Activated CD8-positive, alpha-beta memory T cell treated with anti-CD3 and anti-CD28 coated beads, Interleukin-2, amount 50 U/mL, for 4 hours (primary cell): ENCODE data around the gene ACSS2.
A peak's percentile ranks its signal among the peaks of the same experiment; 100 is the strongest.

Source experiments
- DNase-seq: peaks from one replicate; pipeline ENCODE4 v3.0.0-alpha.2; 2020

The ACSS2 gene

DNA sequence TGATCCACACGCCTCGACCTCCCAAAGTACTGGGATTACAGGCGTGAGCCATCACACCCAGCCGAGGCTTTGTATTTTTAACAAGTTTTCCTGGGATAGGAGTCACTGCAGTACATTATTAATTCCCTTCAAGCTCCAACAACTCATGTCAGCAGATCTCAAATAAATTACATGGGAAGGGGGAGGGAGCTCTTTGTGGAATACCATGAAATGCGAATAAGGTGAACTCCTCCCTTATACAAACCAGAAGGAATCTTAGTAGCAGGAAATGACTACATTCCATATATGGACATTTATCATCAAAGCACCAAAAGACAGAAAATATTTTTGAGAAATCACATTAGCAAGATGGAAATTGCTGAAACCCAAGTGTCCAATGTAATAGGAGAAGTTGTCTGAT is 76.3 kb downstream of the ACSS2 start:
- DNase-seq = no peak

DNA sequence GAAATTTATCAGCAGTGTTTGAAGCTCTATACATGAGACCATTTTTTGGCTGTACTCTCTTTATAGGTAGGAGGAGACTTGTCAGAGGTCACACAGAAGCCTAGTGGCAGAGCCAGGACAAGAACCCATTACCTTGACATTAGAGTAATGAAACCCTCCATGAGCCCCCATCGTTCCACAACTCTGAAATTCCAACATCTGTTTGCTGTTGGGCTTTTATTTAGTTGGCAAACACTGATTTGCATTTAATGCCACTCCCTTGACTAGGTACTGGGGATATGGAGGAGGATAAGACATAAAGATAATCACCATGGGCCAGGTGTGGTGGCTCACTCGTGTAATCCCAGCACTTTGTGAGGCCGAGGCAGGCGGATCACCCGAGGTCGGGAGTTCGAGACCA is 77.5 kb downstream of the ACSS2 start:
- DNase-seq = no peak

DNA sequence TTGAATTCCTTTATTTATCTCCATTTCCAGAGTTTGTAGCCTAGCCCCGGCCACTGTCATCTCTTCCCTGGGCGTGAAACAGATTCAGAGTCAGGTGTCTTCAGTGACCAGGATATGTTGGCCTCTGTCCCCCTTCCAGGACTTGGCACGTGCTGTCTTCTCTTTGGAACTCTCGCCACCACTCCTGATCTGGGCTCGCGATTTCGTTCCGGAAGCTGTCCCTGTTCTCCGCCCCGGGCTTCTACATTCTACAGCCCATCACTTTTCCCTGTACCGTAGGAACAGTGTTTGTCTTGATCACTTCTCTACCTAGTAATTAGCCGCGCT is 78.5 kb downstream of the ACSS2 start:
- no peak for DNase-seq

DNA sequence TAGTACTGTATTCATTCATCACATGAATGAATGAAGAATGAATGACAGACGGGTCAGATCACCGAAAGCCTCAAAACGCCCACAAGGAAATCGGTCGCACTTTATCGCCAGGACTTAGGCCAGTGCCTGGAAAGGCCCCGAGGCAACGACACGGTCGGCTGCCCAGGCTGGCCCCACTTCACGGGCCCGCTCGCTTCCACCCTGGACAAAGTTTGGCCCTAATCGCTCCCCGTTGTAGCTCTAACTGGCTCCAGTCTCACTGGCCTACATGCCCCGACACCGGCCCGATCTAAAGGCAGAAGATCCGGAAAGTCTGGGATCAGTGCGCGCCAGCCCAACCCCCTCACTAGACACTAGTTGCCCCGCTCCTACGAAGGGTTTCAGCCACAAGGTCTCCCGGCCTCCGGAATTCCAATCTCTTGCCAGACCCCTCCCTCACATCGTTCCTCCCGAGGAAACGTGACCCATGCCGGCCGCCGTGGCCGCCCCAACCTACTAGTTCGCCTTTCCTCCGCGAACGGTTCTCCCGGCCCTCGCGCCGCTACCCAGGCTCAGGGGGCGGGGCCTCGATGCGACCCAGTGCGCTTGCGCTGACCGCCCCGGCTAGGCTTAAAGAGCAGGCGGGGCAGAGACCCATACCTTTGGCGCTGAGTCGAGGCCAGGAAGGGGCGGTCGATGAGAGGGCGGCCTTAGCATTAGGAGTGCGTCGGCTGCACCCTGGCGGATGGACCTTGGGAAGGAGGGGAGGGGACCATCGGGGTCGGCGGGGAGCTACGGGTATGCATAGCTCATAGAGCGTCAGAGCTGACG is 79.0 kb downstream of the ACSS2 start, which contains the start of the genes GSS and MYH7B:
Gene GSS (minus strand): TSS at position 576 of the 810 bp plus-strand sequence. CDS start 3,954 bp downstream, outside the sequence.
Gene MYH7B (plus strand): TSS at position 638 of the 810 bp plus-strand sequence. CDS start 22,138 bp downstream, outside the sequence.
- peak; percentile 97 for DNase-seq

DNA sequence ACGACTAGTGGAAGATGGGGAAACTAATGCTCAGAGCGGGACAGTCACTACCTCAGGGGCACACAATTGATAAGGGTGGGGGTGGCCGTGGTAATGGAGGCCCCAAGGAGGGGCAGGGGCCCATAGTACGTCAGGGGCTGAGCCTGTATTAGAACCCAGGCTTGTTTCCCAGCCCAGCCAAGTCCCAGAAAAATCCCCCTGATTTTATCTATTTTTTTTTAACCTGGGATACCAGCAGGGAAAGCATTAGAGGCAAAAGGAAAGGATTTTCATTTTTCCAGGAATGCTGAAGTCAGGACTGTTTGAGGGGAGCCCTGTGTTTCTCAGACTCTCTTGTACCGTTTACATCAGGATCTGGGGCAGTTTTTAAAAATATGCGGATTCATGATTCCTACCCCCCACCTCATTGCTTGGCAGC is 79.6 kb downstream of the ACSS2 start:
- DNase-seq = no peak

DNA sequence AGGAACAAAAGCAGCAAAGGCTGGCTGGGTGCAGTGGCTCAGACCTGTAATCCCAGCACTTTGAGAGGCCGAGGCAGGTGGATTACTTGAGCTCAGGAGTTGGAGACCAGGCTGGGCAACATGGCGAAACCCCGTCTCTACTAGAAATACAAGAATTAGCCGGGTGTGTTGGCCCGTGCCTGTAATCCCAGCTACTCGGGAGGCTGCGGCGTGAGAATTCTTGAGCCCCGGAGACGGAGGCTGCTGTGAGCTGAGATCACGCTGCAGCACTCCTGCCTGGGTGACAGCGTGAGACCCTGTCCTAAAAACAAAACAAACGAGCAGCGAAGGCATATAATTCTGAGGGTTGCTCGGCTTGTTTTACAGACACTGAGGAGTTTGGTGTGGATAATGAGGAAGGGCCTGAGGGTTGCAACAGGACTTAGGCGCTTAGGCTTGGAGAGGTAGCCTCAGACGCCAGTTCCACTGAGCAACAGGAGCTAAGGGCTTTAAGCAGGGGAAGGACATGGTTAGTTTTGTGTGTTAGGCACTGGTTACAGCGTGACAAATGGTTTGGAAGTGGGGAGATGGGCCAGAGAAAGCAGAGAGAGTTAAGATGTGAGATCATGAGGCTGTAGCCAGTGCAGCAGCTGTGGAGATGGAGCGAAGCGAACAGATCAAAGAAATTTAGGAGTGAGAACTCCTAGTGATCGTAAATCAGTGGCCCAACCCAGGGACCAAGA is 80.5 kb downstream of the ACSS2 start:
- DNase-seq = no peak

DNA sequence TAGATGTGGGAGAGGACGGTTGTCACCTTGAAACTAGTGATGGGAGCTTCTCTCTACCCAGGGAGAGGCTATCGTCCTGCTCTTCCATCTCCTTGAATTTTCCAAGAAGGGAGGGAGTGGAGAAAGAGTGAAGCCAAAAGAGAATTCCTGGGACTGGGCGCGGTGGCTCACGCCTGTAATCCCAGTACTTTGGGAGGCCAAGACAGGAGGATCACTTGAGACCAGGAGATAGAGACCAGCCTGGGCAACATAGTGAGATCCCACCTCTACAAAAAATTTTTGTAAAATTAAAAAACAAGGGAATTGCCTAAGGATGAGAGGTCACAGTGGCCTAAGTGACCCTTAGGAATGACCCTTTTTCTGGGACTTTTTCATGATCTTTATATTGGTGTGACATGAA is 88.1 kb downstream of the ACSS2 start:
- no peak for DNase-seq

DNA sequence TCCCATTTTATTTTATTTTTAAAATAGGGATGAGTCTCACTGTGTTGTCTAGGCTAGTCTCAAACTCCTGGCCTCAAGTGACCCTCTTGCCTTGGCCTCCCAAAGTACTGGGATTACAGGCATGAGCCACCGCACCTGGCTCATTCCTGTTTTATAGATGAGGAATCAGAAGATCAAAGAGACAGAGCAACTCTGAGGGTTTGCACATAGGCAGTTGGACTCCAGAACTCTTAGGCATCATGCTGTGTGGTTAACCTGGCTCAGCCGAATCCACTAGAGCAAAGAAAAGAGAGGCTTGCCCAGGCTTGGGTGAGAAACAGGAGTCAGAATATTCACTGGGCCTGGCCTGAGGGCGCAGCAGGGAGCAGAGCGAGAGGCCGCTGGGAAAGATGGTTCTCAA is 88.6 kb downstream of the ACSS2 start:
- DNase-seq = no peak

DNA sequence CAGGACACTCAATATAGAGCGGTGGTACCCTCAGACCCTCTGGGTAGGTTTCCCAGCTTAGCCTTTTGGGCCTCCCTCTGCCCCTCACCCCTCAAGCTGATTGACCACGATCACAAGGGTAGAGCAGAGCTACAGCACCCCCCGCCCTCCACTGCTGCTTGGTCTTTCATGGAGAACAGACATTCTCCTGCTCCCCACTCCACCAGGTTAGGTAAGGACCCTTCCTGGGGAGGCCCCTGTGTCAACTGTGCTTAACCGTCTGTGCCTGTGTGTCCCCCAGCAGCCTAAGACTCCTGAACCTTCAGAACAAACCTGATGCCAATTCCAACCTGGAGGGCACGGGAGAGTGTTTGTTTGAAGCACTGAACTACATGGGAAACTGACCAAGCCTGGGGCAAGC is 91.0 kb downstream of the ACSS2 start:
- DNase-seq = no peak

DNA sequence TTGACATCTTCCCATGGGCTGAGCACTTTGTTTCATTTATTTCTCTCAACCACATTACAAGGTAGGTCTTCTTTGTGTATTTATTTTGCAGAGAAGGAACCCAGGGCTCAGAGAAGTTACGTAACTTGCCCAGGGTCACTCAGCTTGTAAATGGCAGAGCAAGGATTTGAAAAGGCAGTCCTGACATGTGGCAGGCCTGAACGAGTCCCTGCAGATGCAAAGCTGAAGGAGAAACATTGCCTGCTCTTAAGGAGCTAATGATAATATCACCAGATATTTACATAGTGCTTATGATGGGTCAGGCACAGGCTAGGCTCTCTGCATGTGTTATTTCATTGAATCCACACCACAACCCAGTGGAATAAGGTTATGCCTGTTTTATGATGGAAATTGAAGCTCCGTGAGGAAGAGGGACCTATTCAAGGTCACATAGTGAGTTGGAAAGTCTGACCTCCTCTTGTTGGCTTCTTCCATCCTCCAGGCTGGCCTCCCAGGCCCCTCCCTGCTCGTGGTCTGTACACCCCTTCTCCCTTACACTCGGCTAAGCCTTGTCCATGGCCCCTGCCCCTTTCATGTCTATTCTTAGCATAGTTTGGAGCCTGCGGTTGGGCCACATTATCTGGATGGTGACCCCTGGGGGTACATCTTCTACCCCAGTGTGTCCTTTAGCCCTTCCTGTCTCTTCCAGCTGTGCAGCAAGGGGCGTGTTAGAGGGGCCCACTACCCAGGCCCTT is 91.8 kb downstream of the ACSS2 start:
- DNase-seq = no peak

DNA sequence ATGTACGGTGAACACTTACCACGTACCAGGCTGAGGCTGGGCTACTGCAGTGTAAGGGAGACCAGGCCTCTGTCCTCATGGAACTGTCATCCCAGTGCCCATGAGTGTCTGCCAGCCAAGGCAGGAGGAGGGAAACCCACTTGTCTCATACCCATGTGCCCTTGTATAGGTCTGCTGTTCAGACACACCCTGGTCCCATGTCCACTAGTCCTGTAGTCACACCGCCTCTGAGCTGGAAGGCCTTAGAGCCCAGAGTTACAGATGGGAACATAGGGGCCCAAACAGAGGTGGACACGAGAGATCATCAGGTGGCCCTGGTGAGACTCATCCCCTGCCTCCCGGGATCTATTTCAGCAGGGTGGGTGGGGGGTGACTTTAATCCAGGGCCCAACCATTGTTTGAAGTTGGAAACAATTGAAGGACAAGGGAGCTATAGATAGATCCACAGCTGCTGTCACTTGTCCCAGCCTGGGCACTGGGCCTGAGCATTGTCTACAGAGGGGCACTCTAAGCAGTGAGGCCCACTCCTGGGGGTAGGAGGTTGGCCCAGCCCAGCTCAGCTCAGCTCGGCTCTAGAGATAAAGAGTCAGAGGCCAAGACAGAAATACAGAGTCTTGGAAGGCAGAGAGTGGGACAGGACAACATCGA is 93.9 kb downstream of the ACSS2 start:
- DNase-seq = no peak

DNA sequence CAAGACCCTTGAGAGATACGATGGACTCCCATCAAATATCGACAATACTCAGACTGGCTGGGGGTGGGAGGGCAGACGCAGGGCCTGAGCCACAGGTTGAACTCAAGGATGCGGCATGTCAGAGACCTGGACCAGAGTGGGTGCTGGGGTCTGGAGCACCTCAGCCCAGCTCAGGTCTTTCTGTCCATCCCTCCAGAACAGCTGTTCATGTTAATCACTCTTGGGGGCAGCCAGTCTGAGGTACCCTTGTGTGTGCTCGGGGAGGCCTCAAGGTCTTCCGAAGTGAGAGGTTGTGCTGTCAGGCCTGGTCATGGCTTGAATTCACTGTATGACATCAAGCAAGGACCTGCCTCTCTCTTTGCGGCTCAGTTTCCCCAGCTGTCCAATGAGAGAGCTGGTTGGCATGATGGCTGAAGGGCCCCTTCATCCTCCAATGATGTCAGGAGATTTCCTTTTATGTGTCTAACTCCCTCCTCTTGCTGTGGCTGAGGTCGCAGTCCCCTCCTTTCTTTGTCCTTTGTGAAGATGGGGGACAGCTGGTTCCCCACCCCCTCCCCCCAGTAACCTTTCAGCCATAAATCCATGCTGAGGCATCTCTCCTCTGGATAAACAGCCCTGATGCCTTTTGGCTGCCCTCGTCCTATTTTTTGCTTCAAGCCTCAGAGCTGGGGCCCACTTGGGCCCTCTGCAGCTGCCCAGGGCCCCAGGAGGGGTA is 94.6 kb downstream of the ACSS2 start:
- no peak for DNase-seq

DNA sequence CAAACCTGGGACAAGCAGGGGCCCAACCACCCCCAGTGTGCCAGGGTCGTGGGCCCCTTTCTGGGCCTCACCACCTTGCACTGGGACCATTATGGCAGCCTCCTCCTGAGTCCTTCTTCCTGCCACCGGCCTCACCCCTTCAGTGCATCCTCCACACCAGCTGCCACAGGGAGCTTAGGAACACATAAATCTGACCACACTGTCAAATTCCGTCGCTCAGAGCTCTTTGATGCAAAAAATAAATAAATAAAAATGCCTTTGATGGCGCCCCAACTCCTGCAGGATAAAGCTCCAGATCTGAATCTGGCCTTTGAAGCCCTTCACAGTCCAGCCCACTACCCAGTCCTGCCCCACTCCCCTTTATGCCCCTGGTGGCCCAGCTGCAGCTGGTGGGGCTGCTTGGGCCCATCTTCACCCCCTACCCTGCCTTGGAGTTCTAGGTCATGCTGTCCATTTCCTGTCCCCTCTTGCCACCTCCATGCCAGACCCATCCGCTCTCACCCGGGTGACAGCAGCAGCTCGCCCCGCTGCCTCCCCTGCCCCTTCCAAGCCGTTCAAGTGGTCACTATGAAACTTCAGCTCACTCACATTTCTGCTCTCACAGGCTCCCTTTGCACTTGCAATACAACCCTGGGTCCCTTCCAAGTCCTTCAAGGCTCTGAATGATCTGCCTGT is 95.3 kb downstream of the ACSS2 start:
- DNase-seq = no peak

DNA sequence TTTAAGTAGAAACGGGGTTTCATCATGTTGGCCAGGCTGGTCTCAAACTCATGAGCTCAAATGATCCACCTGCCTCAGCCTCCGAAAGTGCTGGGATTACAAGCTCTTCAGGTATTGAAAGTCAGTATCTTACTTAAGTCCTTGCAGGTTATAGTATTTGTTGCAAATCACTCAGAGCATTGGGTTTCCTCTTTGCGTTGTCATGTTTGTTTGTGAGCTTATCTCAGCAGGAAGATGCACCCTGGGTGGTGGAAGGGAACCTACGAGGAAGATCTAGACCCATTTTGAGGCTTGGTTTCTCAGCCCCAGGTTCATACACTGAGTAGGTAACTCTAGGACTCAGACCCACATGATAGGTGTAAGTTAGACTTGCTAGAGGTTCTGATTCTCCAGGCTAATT is 97.8 kb downstream of the ACSS2 start:
- no peak for DNase-seq

DNA sequence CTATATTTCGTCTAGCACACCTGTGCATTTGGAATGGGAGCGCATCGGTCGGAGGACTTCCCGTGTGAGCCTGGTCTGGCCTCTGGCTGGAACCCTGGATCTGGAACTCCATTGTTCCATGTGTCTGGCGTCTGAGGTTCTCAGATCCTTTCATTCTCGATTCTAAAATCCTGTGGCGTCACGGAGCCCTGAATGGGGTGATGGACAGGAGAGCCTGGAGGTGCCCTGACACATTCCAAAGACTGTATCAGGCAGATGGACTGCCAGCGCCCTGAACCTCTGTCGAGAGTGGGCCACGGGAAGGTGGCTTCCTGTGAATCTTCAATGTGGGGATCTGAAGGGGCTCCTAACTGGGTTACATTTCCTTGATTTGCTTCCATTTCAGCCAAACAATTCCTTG is 99.9 kb downstream of the ACSS2 start:
- DNase-seq = no peak
